T-cell (primary cell): Measurements from ENCODE around the gene DACT2. TPM values are rescaled to one million over a fixed set of nuclear protein-coding genes. Genes with fewer than 3 reads are reported as not detected.
A peak's percentile ranks its signal among the peaks of the same experiment; 100 is the strongest.
"Not testable (repeated sequence)": the region's sequence is repeated elsewhere in the genome, so short reads cannot be mapped to it uniquely, and the experiment has no call there.

ENCODE experiments used
- ATAC-seq, 4 experiments: fragments of 200-7000 bp in 3 of 4; fragments of 150-1000 bp in 1 of 4; cut with Tn5 transposase; replicated peaks in 1 of 4; 1 replicate in 3 of 4; 2 replicates in 1 of 4; pipeline ENCODE4 v1.10.0; 2021; ENCODE audit warnings: moderate library complexity in 3 of 4, mild to moderate bottlenecking in 2 of 4, moderate number of reproducible peaks in 1 of 4
- CTCF ChIA-PET, 2 donors: fragments of 300-600 bp; sonication (Branson Sonifier 250); formaldehyde crosslinking; loops; one replicate each; lab custom pipeline; 2022; ENCODE audit warnings: antibody characterized with exemption in 2 of 2; lab: Charles Lee
- POLR2A ChIA-PET, 2 donors: fragments of 300-600 bp; sonication (Branson Sonifier 250); formaldehyde crosslinking; loops; one replicate each; lab custom pipeline; 2022; ENCODE audit warnings: antibody characterized with exemption in 2 of 2; lab: Charles Lee
- DNase-seq, 35 experiments: peaks; one replicate each; pipeline versions ENCODE4 v3.0.0 to v3.0.0-alpha.2; 2013 to 2023
- H3K27ac ChIP-seq: one replicate; pipeline ENCODE4 v1.5.1; 2013; ENCODE audit warnings: low read length
- H3K27me3 ChIP-seq, 2 experiments: replicated peaks in 1 of 2; 1 replicate in 1 of 2; 2 replicates in 1 of 2; pipeline versions ENCODE4 v1.6.1 to v1.7.0; 2013; ENCODE audit warnings: low read length in 1 of 2, mixed read lengths in 1 of 2; ENCODE audit not compliant: control insufficient read depth in 2 of 2, insufficient read depth in 2 of 2; ENCODE audit errors: extremely low read depth in 1 of 2
- H3K36me3 ChIP-seq, 2 donors: 1 replicate in 1 of 2; 2 replicates in 1 of 2; pipeline versions ENCODE4 v1.6.1 to v1.7.0; 2013; ENCODE audit warnings: low read length in 1 of 2; ENCODE audit not compliant: control insufficient read depth in 2 of 2, insufficient read depth in 1 of 2; ENCODE audit errors: extremely low read depth in 1 of 2
- H3K4me1 ChIP-seq, 2 experiments: 1 replicate in 1 of 2; 2 replicates in 1 of 2; pipeline versions ENCODE4 v1.6.1 to v1.7.0; 2013; ENCODE audit warnings: low read length in 2 of 2, mixed read lengths in 1 of 2; ENCODE audit not compliant: insufficient read depth in 2 of 2, control insufficient read depth in 1 of 2; ENCODE audit errors: extremely low read depth in 1 of 2
- H3K4me3 ChIP-seq, 2 donors: 1 replicate in 1 of 2; 2 replicates in 1 of 2; pipeline versions ENCODE4 v1.5.1 to v1.7.0; 2013; ENCODE audit warnings: mild to moderate bottlenecking in 2 of 2, low read length in 1 of 2, moderate library complexity in 1 of 2; ENCODE audit not compliant: control insufficient read depth in 1 of 2; ENCODE audit errors: extremely low read depth in 1 of 2
- H3K9me3 ChIP-seq: 2 replicates; pipeline ENCODE4 v1.7.0; 2013
- H3K27ac Mint-ChIP-seq, 2 donors: one replicate each; pipeline ENCODE4 v1.8.0; 2020 to 2021; ENCODE audit warnings: mild to moderate bottlenecking in 2 of 2, mixed read lengths in 2 of 2
- H3K27me3 Mint-ChIP-seq, 2 donors: one replicate each; pipeline ENCODE4 v1.8.0; 2021 to 2022; ENCODE audit warnings: mixed read lengths in 2 of 2
- H3K36me3 Mint-ChIP-seq: one replicate; pipeline ENCODE4 v1.8.0; 2021; ENCODE audit warnings: mixed read lengths
- H3K4me1 Mint-ChIP-seq, 3 donors: one replicate each; pipeline ENCODE4 v1.8.0; 2020 to 2022; ENCODE audit warnings: mixed read lengths in 3 of 3, mild to moderate bottlenecking in 1 of 3
- H3K4me3 Mint-ChIP-seq, 3 donors: one replicate each; pipeline ENCODE4 v1.8.0; 2020 to 2022; ENCODE audit warnings: mild to moderate bottlenecking in 3 of 3, mixed read lengths in 3 of 3, moderate library complexity in 3 of 3
- H3K9me3 Mint-ChIP-seq, 3 donors: one replicate each; pipeline ENCODE4 v1.8.0; 2020 to 2022; ENCODE audit warnings: mixed read lengths in 3 of 3
- WGBS: methylation state at CpG from one replicate; pipeline ENCODE4 v1.1.5; 2013; ENCODE audit warnings: missing lambda C conversion rate; ENCODE audit not compliant: insufficient coverage; 5-methylcytosine and 5-hydroxymethylcytosine counted together
- total RNA-seq, 35 experiments: library from RNA in 6 of 35; stranded (reverse) in 6 of 35; fragments of 120-200 nt in 1 of 35; gene quantifications; one replicate each; pipeline versions ENCODE4 v1.2.1 to v1.2.4 and lab custom pipeline; 2013 to 2026

DACT2 gene
- total RNA-seq, 5 donors from 2014 or later (not counting 1 experiment from before 2014, with no cell fraction given), result not detected

- Mint-ChIP-seq H3K4me1 (no peaks in the 10 kb centered on the region), H3K27ac (no peak overlapping the region), H3K9me3 (no peaks in the 10 kb centered on the region), H3K27me3 (peaks cover 20 to 22% of the 10 kb centered on the region in 2 donors), H3K4me3 (no peak overlapping the region), H3K36me3 (no peaks in the 10 kb centered on the region)
- no peak for ATAC-seq
- ChIA-PET CTCF (no interaction called here), POLR2A (no interaction called here)
- WGBS, result 21% methylated on average over 7 of the region's 17 CpGs
- Histone ChIP-seq H3K4me3 (no peak overlapping the region), H3K4me1 (no peaks in the 10 kb centered on the region), H3K27ac (no peak overlapping the region), H3K9me3 (no peaks in the 10 kb centered on the region), H3K36me3 (no peaks in the 10 kb centered on the region), H3K27me3 (peaks cover 4 to 35% of the 10 kb centered on the region in 2 experiments)
- DNase-seq, result no peak
Observed at GRCh38 chr6:168272415-168273325, 46.9 kb downstream of the DACT2 start.

DNA sequence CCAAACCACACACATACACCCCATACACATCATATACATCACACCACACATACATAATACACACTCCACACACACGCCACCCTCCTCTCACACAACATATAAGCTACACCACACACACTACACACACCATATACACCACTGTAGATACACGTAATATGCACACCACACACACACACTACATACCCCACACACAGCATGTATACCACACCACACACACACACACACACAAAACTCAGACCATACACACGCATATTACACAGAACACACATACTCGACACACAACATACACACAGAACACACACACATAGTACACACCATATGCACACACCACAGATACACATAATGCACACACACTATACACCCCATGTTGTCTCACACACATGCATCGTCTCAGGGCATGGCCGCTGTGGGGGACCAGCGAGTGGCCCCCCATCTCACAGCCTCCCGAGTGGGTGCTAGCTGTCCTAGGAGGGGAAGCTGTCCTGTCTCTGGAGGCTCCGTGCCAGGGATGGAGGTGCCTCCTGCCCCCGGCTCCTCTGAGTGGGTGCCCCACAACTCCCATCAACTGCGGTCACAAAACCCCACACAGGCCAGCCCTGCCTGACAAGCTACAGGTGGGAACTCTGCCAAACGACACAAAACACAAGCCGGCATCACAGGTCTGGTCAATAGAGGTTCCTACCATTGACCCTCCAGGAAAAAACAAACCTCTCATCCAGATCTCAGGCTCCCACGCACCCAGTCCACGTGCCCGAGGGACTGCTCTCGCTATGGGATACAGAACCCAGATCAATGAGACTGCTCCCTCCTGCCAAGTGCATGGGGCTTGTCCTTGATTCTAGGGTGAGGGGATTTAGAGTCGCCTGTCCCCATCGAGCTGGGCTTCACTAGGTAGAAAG, 49.1 kb downstream of the DACT2 start:
- ChIA-PET POLR2A (no interaction called here), CTCF (interaction anchor here in 1 of 2 donors (0.7 kb wide), 1 partner anchor 1838 kb away, joined by 5 read pairs; no protein-coding TSS in a partner anchor)
- Histone ChIP-seq H3K9me3 (no peaks in the 10 kb centered on the region), H3K27ac (no peak overlapping the region), H3K4me1 (no peaks in the 10 kb centered on the region), H3K27me3 (peaks cover 4 to 21% of the 10 kb centered on the region in 2 experiments), H3K36me3 (no peaks in the 10 kb centered on the region), H3K4me3 (no peak overlapping the region)
- Mint-ChIP-seq H3K4me1 (no peaks in the 10 kb centered on the region), H3K4me3 (no peak overlapping the region), H3K9me3 (no peaks in the 10 kb centered on the region), H3K27me3 (peaks cover 9 to 14% of the 10 kb centered on the region in 2 donors), H3K36me3 (no peaks in the 10 kb centered on the region), H3K27ac (no peak overlapping the region)
- peak in 1 of 4 experiments; percentile 6 for ATAC-seq
- no peak for DNase-seq
- WGBS, result 86% methylated on average over 7 of the region's 19 CpGs

GRCh38 chr6:168269455-168270243, 49.9 kb downstream of the DACT2 start:
- ChIA-PET POLR2A (interaction anchor here in 1 of 2 donors (1.0 kb wide), 1 partner anchor 56 kb away, joined by 3 read pairs; no protein-coding TSS in a partner anchor), CTCF (no interaction called here)
- H3K27ac Mint-ChIP-seq, result no peak overlapping the region
- peaks cover 4 to 14% of the 10 kb centered on the region in 2 experiments for H3K27me3 ChIP-seq
- ATAC-seq, result no peak
- no peak overlapping the region for H3K27ac ChIP-seq
- H3K4me1 Mint-ChIP-seq, result no peaks in the 10 kb centered on the region
- WGBS, result 89% methylated on average over 15 of the region's 16 CpGs
- no peaks in the 10 kb centered on the region for H3K36me3 Mint-ChIP-seq
- H3K36me3 ChIP-seq, result no peaks in the 10 kb centered on the region
- no peaks in the 10 kb centered on the region for H3K4me1 ChIP-seq
- H3K9me3 Mint-ChIP-seq, result no peaks in the 10 kb centered on the region
- H3K4me3 Mint-ChIP-seq, result no peak overlapping the region
- no peak for DNase-seq
- peaks cover 4 to 8% of the 10 kb centered on the region in 2 donors for H3K27me3 Mint-ChIP-seq
- H3K4me3 ChIP-seq, result no peak overlapping the region
- no peaks in the 10 kb centered on the region for H3K9me3 ChIP-seq

- no peak overlapping the region for H3K4me3 Mint-ChIP-seq
- ATAC-seq, result no peak
Observed at GRCh38 chr6:168268755-168269154, 50.8 kb downstream of the DACT2 start.

GRCh38 chr6:168267779-168268178, 51.8 kb downstream of the DACT2 start:
- H3K4me1 Mint-ChIP-seq, POLR2A ChIA-PET, CTCF ChIA-PET, H3K36me3 Mint-ChIP-seq, H3K27me3 Mint-ChIP-seq, H3K27ac ChIP-seq, H3K9me3 Mint-ChIP-seq, H3K4me3 ChIP-seq, H3K27ac Mint-ChIP-seq, H3K36me3 ChIP-seq, H3K9me3 ChIP-seq, ATAC-seq, H3K4me1 ChIP-seq, H3K27me3 ChIP-seq, DNase-seq, H3K4me3 Mint-ChIP-seq: not testable (repeated sequence)
- no CpG with 5 or more reads among the region's 3 CpGs for WGBS

More at GRCh38 chr6:168268755-168269154, 50.8 kb downstream of the DACT2 start:
- Histone ChIP-seq H3K4me1 (no peaks in the 10 kb centered on the region), H3K27me3 (peaks cover 4 to 6% of the 10 kb centered on the region in 2 experiments), H3K4me3 (no peak overlapping the region), H3K27ac (no peak overlapping the region), H3K36me3 (no peaks in the 10 kb centered on the region), H3K9me3 (no peaks in the 10 kb centered on the region)
- Mint-ChIP-seq H3K4me1 (no peaks in the 10 kb centered on the region), H3K36me3 (no peaks in the 10 kb centered on the region), H3K9me3 (no peaks in the 10 kb centered on the region), H3K27ac (no peak overlapping the region), H3K27me3 (peaks cover 4% of the 10 kb centered on the region in 2 donors)
- WGBS, result 29% methylated on average over 1 of the region's 1 CpG
- CTCF ChIA-PET, result no interaction called here
- POLR2A ChIA-PET, result interaction anchor here in 1 of 2 donors (1.0 kb wide), 1 partner anchor 56 kb away, joined by 3 read pairs; no protein-coding TSS in a partner anchor
- no peak for DNase-seq
